ENCODE data around the gene LTO1. TPM values are rescaled to one million over a fixed set of nuclear protein-coding genes. Genes with fewer than 3 reads are reported as not detected.

LTO1 gene
- polyA plus RNA-seq, 3 donors = 18.5 to 21.5 (median 20.3) TPM

DNA sequence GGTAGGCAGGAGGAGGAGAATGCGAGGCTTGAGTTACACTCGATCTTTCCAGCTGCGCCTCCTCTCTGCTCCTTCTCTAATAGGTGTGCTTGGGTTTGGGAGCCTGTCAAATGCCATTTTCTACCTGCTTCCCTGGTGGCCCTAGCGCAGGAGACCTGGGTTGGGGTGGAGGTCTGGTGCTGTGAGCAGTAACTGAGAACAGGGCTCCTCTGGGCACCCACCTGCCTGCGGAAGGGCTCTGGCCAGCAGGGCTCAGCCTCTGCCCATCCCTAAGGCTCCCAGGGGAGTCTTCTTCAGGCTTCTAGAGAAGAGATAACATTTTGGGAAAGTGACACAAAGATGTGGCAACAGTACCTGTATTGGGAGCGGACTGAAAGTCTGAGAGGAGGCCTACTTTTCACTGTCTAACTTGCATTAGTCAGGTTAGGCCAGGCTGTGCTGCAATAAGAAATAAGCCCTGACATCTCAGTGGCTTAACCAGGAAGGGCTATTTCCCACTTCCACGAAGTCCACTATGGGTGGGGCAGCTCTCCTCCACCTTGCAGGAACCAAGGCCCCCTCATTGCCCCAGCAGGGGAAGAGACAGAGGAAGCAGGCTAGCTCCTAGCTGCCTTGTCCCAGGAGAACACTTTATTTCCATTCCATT is 7.7 kb upstream of the LTO1 start:
- DNase-seq (ENCODE audit: low read depth in 3 of 3, low spot score in 2 of 3) = no peak

- no peak for DNase-seq (ENCODE audit: low read depth in 3 of 3, low spot score in 2 of 3)
Measured at GRCh38 chr11:69682221-69682620, 7.1 kb upstream of the LTO1 start.

DNA sequence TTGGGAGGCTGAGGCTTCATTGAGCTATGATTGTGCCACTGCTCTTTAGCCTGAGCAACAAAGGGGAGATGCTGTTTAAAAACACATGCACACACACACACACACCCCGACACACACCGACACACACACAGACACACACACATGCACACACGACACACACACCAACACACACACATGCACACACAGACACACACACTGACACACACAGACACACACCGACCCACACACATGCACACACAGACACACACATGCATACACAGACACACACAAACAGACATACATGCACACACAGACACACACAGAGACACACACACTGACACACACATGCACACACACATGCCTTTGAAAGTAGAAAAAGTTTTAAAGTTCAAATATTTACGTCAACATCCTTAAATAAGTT is 5.5 kb upstream of the LTO1 start:
- DNase-seq (ENCODE audit: low read depth in 3 of 3, low spot score in 2 of 3) = no peak

GRCh38 chr11:69677749-69678148 is 2.6 kb upstream of the LTO1 start:
- DNase-seq (ENCODE audit: low read depth in 3 of 3, low spot score in 2 of 3) = no peak

- no peak for DNase-seq (ENCODE audit: low read depth in 3 of 3, low spot score in 2 of 3)
Measured at GRCh38 chr11:69674267-69674885, 777 bp downstream of the LTO1 start.

GRCh38 chr11:69671734-69672465 is 3.3 kb downstream of the LTO1 start:
- DNase-seq (ENCODE audit: low read depth in 3 of 3, low spot score in 2 of 3) = no peak

- DNase-seq (ENCODE audit: low read depth in 3 of 3, low spot score in 2 of 3) = peak in 2 of 3 donors; percentile 77 to 78
Measured at GRCh38 chr11:69670158-69670845, 4.9 kb downstream of the LTO1 start.

GRCh38 chr11:69669486-69669885 is 5.7 kb downstream of the LTO1 start:
- no peak for DNase-seq (ENCODE audit: low read depth in 3 of 3, low spot score in 2 of 3)

- DNase-seq (ENCODE audit: low read depth in 3 of 3, low spot score in 2 of 3) = no peak
Measured at GRCh38 chr11:69667619-69668604, 7.2 kb downstream of the LTO1 start.

DNA sequence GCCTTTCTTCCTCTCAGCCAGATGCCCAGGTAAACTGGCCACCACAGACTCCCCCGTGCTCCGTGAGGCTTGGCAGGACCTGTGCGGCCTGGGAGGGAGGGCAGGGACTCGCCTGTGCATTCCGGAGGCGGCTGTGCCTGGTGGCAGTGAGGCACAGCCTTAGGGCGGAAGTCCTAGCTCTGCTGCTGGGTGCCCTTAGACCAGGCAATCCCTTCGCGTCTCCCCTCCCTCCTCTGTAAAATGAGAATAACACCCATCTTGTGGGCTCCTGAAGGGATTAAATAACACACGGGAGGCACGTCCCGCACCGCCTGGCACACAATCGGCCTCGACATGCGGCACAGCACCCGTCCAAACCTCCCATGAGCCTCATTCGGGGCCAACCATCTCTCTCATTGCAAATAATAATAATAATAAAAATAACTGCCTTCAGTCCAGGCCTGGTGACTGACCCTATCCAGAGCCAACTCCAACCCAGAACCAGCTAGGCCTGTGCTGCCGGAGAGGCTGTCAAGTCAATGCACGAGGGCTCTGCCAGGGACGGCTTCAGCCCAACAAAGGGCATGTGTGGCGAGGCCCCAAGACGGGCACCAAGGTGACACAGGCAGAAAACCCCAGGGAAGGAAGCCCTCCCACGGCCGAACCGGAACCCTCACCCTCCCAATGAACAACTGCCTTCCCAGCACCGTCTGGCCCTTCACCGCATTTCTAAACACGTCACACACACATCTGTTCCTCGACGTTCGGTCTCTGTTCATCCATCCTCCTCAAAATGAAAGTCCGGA is 8.2 kb downstream of the LTO1 start:
- DNase-seq (ENCODE audit: low read depth in 3 of 3, low spot score in 2 of 3) = no peak

DNA sequence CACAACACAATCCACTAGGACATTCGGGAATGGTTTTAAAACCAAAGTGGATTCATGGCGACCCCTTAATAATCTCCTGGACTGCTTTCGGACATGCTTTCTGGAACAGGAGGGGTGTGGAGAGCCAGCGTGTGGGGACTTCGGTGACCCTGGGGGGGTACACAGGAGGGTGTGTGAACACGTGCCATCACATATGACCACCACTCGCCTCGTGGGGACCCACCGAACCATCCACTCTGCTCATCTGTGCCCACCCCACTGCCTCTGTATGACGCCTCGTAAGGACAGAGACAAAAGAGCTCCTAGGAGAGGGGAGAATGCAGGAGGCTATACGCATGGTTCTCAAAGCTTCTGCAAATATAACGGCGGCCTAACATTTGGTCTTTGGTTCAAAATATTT is 8.9 kb downstream of the LTO1 start:
- DNase-seq (ENCODE audit: low read depth in 3 of 3, low spot score in 2 of 3) = no peak

GRCh38 chr11:69665669-69666068 is 9.5 kb downstream of the LTO1 start:
- DNase-seq (ENCODE audit: low read depth in 3 of 3, low spot score in 2 of 3) = no peak

DNA sequence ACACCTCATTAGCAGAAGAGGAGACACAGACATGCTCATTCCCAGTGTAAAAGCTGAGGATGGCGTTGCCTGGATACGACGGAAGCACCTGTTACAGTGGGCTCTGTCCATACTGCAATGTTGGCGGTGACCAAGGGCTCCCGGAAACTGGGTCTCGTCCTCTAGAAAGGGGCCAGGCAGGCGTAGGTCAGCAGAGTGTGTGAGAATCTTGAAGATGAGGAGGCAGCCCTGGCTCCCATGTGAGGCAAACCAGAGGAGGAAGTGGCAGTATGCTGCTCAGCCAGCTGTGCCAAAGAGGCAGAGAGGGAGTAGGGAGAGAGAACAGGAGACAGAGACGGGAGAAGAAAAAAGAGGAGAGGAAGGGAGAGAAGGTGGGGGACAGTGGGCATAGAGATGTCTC is 10.3 kb downstream of the LTO1 start:
- no peak for DNase-seq (ENCODE audit: low read depth in 3 of 3, low spot score in 2 of 3)

DNA sequence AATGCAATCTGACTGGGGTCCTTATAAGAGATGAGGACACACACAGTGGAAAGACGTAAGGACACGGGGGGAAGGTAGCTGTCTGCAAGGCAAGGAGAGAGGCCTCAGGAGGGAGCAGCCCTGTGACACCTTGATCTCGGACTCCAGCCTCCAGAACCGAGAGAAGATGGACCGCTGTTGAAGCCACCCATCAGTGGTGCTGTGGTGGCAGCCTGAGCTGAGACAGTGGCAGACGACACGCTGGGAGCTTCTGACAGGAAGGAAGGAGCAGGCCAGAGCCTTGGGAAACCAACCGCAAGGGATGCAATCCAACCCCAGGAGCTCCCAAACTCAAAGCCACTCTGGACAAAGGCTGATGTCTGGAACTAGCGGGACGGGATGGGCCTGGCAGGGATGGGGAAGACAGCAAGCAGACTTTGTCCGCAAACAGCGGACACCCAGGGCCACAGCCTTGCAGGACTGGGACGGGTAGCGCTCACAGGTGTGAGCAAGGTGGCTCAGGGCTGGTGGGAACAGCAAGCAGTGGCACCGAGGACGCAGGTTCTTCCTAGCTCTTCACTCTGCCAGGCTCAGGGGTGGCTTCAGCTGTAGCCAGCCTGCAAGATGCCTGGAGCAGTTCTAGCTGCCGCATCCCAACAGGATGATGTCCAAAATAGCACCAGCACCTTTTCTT is 10.9 kb downstream of the LTO1 start:
- DNase-seq (ENCODE audit: low read depth in 3 of 3, low spot score in 2 of 3) = no peak

DNA sequence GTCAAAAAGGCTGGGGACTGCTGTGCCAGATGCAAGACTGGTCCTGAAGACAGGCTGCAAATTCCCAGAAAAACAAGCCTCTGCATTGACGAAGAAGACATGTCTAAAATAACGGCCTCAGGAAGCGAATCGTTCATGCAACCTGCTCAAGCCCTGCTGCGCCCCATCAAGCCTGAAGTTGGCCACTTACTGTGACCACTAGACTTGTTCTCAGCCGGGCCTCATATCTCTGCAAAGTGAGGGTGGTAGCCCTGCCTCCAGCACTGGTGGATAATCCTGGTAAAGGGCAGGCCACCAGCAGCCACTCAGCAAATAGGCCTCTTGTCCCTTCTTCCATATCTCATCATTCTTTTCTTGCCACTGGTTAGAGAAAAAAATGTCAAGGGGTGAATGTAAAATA is 11.8 kb downstream of the LTO1 start:
- DNase-seq (ENCODE audit: low read depth in 3 of 3, low spot score in 2 of 3) = no peak

DNA sequence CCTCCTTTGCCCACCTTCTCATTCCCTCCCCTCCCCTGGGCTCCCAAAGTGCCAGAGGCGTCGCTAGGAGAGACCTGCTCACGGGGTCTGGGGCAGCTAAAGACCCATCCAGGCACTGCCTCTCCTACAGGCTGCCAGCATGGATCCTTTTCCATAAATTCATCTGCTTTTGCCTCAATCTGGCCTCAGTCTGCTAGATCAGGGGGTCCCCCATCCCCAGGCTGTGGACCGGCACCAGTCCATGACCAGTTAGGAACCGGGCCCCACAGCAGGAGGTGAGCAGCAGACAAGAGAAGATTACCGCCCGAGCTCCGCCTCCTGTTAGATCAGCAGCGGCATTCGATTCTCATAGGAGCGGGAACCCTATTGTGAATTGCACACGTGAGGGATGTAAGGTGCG is 12.3 kb downstream of the LTO1 start:
- DNase-seq (ENCODE audit: low read depth in 3 of 3, low spot score in 2 of 3) = no peak

DNA sequence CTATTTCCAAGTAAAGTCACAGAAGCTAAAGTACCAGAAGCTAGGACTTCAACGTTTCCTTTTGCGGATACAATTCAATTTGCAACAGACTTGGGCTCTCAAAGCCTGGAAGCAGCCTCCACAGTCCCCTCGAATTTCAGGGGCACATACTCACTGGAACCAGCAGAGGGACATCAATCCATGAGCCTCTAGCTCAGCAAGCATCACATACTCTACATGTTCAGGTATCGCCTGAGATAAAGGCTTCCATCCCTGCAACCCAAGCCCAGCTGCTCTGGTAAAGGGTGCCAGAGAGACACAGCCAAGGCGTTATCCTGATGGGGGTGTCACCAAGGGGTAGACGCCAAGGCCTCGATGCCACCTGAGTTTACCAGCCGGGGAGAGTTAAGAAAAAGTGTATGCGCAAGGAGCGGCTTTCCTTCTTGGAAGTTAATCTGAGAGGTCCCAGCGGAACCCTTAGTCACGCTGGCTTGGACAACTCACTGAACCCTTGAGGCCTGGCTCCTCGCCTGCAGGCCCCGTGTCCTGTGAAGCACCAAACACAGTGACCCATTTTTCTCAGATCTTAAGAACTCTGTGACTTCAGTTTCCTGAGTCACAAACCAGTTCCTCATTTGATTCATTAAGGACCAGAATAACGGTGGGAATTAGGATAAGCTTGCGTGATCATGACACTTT is 13.0 kb downstream of the LTO1 start:
- no peak for DNase-seq (ENCODE audit: low read depth in 3 of 3, low spot score in 2 of 3)

DNA sequence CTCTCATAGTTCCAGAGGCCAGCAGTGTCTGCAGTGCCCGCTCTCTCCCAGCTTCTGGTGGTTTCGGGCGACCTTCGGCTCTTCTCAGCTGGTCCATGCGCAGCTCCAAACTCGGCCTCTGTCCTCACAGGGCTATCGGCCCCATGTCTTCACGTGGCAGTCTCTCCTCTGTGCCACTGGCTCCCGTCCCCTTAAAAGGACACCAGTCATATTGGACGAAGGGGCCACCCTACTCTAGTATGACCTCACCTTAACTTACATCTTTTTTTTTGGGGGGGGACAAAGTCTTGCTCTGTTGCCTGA is 13.8 kb downstream of the LTO1 start:
- no peak for DNase-seq (ENCODE audit: low read depth in 3 of 3, low spot score in 2 of 3)

Data from right renal cortex interstitium (tissue), 3 donors.